WTC11 (cell line): ENCODE data around the gene XAGE3.
"Not testable (repeated sequence)": the region's sequence is repeated elsewhere in the genome, so short reads cannot be mapped to it uniquely, and the experiment has no call there.

ENCODE experiments used
- ATF6 ChIP-seq: sonication (generic); formaldehyde crosslinking; IDR thresholded peaks from 2 replicates; pipeline ENCODE4 v1.8.1; 2023; ENCODE audit warnings: mild to moderate bottlenecking, missing genetic modification reagents
- CTCF ChIP-seq: fragments of 200-600 bp; IDR thresholded peaks from 2 replicates; pipeline ENCODE4 v1.8.0; 2022; ENCODE audit warnings: antibody characterized with exemption
- E2F4 ChIP-seq: sonication (generic); formaldehyde crosslinking; IDR thresholded peaks from 2 replicates; pipeline ENCODE4 v1.8.1; 2022; ENCODE audit warnings: low read depth, mild to moderate bottlenecking, moderate library complexity, missing genetic modification reagents, borderline replicate concordance
- KAT7 ChIP-seq: sonication (generic); formaldehyde crosslinking; IDR thresholded peaks from 2 replicates; pipeline ENCODE4 v1.8.1; 2023; ENCODE audit warnings: missing genetic modification reagents, mild to moderate bottlenecking, borderline replicate concordance
- MXD4 ChIP-seq: fragments of 250-450 bp; sonication (Bioruptor Pico); IDR thresholded peaks from 2 replicates; pipeline ENCODE4 v1.8.0; 2021; ENCODE audit warnings: mild to moderate bottlenecking, moderate library complexity, borderline replicate concordance
- NR2C2 ChIP-seq: sonication (generic); formaldehyde crosslinking; IDR thresholded peaks from 2 replicates; pipeline ENCODE4 v1.8.0; 2022; ENCODE audit warnings: mild to moderate bottlenecking, missing genetic modification reagents
- SMAD3 ChIP-seq: sonication (generic); formaldehyde crosslinking; IDR thresholded peaks from 2 replicates; pipeline ENCODE4 v1.8.0; 2022; ENCODE audit warnings: missing genetic modification reagents, mild to moderate bottlenecking, borderline replicate concordance
- TEAD4 ChIP-seq: sonication (generic); formaldehyde crosslinking; IDR thresholded peaks from 2 replicates; pipeline ENCODE4 v1.8.0; 2022; ENCODE audit warnings: mild to moderate bottlenecking, missing genetic modification reagents
- TF ChIP-seq, protein P1 (sequence below): sonication (generic); formaldehyde crosslinking; IDR thresholded peaks from 2 replicates; pipeline ENCODE4 v1.8.0; 2022; ENCODE audit warnings: missing genetic modification reagents
- TF ChIP-seq, protein P2 (sequence below): sonication (generic); formaldehyde crosslinking; IDR thresholded peaks from 2 replicates; pipeline ENCODE4 v1.8.1; 2023; ENCODE audit warnings: mild to moderate bottlenecking, missing genetic modification reagents
- TF ChIP-seq, protein P3 (sequence below): sonication (generic); formaldehyde crosslinking; IDR thresholded peaks from 2 replicates; pipeline ENCODE4 v1.8.0; 2022; ENCODE audit warnings: mild to moderate bottlenecking, missing genetic modification reagents
- TF ChIP-seq, protein P4 (sequence below): sonication (generic); formaldehyde crosslinking; IDR thresholded peaks from 2 replicates; pipeline ENCODE4 v1.8.0; 2022; ENCODE audit warnings: mild to moderate bottlenecking, missing genetic modification reagents

- TF ChIP-seq, protein P1, sequence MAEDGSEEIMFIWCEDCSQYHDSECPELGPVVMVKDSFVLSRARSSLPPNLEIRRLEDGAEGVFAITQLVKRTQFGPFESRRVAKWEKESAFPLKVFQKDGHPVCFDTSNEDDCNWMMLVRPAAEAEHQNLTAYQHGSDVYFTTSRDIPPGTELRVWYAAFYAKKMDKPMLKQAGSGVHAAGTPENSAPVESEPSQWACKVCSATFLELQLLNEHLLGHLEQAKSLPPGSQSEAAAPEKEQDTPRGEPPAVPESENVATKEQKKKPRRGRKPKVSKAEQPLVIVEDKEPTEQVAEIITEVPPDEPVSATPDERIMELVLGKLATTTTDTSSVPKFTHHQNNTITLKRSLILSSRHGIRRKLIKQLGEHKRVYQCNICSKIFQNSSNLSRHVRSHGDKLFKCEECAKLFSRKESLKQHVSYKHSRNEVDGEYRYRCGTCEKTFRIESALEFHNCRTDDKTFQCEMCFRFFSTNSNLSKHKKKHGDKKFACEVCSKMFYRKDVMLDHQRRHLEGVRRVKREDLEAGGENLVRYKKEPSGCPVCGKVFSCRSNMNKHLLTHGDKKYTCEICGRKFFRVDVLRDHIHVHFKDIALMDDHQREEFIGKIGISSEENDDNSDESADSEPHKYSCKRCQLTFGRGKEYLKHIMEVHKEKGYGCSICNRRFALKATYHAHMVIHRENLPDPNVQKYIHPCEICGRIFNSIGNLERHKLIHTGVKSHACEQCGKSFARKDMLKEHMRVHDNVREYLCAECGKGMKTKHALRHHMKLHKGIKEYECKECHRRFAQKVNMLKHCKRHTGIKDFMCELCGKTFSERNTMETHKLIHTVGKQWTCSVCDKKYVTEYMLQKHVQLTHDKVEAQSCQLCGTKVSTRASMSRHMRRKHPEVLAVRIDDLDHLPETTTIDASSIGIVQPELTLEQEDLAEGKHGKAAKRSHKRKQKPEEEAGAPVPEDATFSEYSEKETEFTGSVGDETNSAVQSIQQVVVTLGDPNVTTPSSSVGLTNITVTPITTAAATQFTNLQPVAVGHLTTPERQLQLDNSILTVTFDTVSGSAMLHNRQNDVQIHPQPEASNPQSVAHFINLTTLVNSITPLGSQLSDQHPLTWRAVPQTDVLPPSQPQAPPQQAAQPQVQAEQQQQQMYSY (CRISPR knock-in tag): not testable (repeated sequence)
- TF ChIP-seq CTCF; MXD4; TEAD4 (CRISPR knock-in tag); NR2C2; E2F4 (CRISPR knock-in tag); ATF6 (CRISPR knock-in tag); KAT7 (CRISPR knock-in tag); SMAD3 (CRISPR knock-in tag): not testable (repeated sequence)
- TF ChIP-seq, protein P2, sequence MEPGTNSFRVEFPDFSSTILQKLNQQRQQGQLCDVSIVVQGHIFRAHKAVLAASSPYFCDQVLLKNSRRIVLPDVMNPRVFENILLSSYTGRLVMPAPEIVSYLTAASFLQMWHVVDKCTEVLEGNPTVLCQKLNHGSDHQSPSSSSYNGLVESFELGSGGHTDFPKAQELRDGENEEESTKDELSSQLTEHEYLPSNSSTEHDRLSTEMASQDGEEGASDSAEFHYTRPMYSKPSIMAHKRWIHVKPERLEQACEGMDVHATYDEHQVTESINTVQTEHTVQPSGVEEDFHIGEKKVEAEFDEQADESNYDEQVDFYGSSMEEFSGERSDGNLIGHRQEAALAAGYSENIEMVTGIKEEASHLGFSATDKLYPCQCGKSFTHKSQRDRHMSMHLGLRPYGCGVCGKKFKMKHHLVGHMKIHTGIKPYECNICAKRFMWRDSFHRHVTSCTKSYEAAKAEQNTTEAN (CRISPR knock-in tag): not testable (repeated sequence)
- TF ChIP-seq, protein P3, sequence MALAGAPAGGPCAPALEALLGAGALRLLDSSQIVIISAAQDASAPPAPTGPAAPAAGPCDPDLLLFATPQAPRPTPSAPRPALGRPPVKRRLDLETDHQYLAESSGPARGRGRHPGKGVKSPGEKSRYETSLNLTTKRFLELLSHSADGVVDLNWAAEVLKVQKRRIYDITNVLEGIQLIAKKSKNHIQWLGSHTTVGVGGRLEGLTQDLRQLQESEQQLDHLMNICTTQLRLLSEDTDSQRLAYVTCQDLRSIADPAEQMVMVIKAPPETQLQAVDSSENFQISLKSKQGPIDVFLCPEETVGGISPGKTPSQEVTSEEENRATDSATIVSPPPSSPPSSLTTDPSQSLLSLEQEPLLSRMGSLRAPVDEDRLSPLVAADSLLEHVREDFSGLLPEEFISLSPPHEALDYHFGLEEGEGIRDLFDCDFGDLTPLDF: not testable (repeated sequence)
- TF ChIP-seq, protein P4, sequence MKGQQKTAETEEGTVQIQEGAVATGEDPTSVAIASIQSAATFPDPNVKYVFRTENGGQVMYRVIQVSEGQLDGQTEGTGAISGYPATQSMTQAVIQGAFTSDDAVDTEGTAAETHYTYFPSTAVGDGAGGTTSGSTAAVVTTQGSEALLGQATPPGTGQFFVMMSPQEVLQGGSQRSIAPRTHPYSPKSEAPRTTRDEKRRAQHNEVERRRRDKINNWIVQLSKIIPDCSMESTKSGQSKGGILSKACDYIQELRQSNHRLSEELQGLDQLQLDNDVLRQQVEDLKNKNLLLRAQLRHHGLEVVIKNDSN: not testable (repeated sequence)
Observed at GRCh38 chrX:52905531-52905930, 37.6 kb upstream of the XAGE3 start.
